GM12874 (cell line): Measurements from ENCODE around the gene FAM151A.

Source experiments
- TF ChIP-seq, protein P1 (sequence below): IDR thresholded peaks from 2 replicates; pipeline ENCODE4 v1.5.1; 2011; ENCODE audit warnings: low read depth, mild to moderate bottlenecking, control low read depth, low read length, moderate library complexity; ENCODE audit not compliant: insufficient read depth

FAM151A gene

DNA sequence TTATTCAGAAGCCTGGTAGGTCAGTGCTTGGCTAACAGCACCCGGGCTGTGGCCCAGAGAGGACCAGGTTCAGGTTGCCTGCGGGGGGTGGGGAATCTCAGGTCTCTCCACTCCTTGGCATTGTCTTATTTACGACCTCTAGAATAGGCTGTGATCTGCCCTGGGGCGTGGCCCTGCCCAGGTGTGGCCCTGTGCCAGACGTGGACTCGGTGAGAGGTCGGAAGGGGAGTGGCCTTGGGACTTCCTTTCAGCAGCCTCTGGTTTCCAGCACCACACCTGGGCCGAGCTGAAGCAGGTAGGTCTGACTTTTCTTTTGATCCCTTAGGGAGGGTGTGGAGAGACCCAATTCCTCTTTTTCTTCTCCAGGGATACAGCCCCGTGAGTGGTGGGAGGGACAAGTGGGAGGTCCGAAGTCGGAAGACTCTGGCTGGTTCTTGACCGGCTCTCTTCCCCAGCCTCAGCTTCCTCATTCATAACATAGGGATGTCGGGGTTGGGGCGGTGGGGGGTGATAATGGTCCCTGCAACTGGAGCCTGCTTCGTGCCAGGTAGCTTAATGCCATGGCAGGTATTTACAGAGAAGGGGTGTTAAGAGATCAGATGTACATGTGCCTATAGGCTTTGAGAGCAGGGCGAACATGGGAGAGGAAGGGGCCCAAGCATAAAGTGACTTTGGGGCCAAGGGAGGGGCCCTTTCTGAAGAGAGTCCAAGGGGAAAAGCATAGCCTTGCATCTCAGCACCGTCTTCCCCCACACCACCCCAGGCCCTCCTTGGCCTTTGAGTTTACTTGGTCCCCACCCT, 58.8 kb downstream of the FAM151A start:
- TF ChIP-seq, protein P1, sequence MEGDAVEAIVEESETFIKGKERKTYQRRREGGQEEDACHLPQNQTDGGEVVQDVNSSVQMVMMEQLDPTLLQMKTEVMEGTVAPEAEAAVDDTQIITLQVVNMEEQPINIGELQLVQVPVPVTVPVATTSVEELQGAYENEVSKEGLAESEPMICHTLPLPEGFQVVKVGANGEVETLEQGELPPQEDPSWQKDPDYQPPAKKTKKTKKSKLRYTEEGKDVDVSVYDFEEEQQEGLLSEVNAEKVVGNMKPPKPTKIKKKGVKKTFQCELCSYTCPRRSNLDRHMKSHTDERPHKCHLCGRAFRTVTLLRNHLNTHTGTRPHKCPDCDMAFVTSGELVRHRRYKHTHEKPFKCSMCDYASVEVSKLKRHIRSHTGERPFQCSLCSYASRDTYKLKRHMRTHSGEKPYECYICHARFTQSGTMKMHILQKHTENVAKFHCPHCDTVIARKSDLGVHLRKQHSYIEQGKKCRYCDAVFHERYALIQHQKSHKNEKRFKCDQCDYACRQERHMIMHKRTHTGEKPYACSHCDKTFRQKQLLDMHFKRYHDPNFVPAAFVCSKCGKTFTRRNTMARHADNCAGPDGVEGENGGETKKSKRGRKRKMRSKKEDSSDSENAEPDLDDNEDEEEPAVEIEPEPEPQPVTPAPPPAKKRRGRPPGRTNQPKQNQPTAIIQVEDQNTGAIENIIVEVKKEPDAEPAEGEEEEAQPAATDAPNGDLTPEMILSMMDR, result no peak

DNA sequence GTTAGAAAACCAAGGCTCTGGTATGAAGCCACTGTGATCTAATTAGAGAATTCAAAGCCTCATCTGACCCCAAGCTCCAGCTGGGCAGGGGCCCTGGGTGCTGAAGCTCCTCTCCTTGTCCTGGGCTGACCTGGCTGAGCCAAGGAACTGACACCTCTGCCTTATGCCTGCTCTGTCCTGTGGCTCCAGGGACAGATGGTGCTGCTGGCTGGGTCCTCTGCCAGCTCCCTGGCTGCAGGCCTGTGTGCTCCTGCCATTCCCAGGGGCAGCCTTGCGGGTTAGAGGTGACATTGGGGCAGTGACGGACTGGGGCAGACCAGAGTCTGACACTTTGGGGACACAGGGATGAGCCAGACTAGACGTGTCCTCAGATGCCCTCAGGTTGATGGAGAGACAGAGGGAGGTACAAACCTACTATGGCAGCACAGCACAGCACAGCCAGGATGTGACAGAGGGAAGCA, 63.5 kb downstream of the FAM151A start:
- TF ChIP-seq, protein P1, result no peak
